Measurements from ENCODE around the gene U2AF1L4. TPM values are rescaled to one million over a fixed set of nuclear protein-coding genes. Genes with fewer than 3 reads are reported as not detected.

The U2AF1L4 gene, protein sequence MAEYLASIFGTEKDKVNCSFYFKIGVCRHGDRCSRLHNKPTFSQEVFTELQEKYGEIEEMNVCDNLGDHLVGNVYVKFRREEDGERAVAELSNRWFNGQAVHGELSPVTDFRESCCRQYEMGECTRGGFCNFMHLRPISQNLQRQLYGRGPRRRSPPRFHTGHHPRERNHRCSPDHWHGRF
- total RNA-seq: 100 to 1,000 TPM in 1 of 4 donors, 10 to 100 TPM in 3; 34.8 to 122 (median 44.9) TPM

DNA sequence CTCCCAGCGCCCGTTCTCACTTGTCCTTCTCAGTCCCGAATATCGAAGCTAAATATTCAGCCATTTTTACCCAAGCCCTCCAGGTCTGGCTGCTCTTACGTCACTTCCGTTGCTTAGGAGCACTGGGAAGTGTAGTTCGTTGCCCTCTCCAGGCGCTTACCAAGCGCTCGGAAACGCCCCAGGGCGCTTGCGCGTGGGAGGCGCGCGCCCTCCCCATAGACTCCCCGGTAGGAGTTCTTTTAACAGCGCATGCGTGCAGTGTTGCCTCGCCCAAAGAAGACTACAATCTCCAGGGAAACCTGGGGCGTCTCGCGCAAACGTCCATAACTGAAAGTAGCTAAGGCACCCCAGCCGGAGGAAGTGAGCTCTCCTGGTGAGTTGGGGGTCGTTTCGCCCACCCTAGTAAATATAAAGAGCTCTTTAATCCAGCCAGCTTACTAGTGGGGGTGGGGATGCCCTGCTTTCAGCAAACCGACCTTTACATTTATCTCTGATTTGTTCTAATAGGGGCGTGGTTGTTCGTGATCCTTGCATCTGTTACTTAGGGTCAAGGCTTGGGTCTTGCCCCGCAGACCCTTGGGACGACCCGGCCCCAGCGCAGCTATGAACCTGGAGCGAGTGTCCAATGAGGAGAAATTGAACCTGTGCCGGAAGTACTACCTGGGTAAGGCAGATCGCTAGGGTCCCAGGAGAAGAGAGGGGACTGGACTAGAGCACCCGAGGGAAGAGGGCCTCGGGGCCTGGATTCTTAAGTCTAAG is at the start of gene U2AF1L4, which contains the start of gene PSENEN:
Gene U2AF1L4 (minus strand): TSS at position 91 of the 759 bp plus-strand sequence. CDS start 27 bp downstream, at position 64.
Gene PSENEN (plus strand): TSS at position 324 of the 759 bp plus-strand sequence. CDS start 280 bp downstream, at position 604.
- 1 to 18% methylated on average over 2 to 36 of the region's 40 CpGs for WGBS, 2 donors (ENCODE audit: low coverage in 1 of 2)
- Histone ChIP-seq H3K4me1 (peaks cover 21 to 45% (median 36%) of the 10 kb centered on the region in 4 donors), H3K9me3 (no peaks in the 10 kb centered on the region), H3K27ac (peak within 1 kb of the TSS; percentile 97 to 100 (median 100)), H3K36me3 (no peaks in the 10 kb centered on the region), H3K27me3 (no peaks in the 10 kb centered on the region), H3K4me3 (peak within 1 kb of the TSS; percentile 68 to 98 (median 80))
- TF ChIP-seq EP300 (IDR thresholded peaks at IDR 0.05; ENCODE audit: low read depth) (no peak), POLR2A (IDR thresholded peaks at IDR 0.05) (peak; percentile 61), POLR2AphosphoS5 (IDR thresholded peaks at IDR 0.05) (peak; percentile 20 to 78 (median 74))
- TF ChIP-seq, protein P1, sequence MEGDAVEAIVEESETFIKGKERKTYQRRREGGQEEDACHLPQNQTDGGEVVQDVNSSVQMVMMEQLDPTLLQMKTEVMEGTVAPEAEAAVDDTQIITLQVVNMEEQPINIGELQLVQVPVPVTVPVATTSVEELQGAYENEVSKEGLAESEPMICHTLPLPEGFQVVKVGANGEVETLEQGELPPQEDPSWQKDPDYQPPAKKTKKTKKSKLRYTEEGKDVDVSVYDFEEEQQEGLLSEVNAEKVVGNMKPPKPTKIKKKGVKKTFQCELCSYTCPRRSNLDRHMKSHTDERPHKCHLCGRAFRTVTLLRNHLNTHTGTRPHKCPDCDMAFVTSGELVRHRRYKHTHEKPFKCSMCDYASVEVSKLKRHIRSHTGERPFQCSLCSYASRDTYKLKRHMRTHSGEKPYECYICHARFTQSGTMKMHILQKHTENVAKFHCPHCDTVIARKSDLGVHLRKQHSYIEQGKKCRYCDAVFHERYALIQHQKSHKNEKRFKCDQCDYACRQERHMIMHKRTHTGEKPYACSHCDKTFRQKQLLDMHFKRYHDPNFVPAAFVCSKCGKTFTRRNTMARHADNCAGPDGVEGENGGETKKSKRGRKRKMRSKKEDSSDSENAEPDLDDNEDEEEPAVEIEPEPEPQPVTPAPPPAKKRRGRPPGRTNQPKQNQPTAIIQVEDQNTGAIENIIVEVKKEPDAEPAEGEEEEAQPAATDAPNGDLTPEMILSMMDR (IDR thresholded peaks at IDR 0.05): peak in 1 of 5 experiments; percentile 13
- DNase-seq: peak; percentile 97
- intact Hi-C loops (cut with DNase I; ENCODE audit: low total_unique reads): loop anchor here (10.0 kb wide), 1 partner anchor 189 kb away; the partner anchor contains the start of gene LRFN3
- in situ Hi-C loops (cut with MboI; ENCODE audit: low pct_ligation_motif_present in 1 of 4, low pct_unique_long_range_greater_than_20kb in 1 of 4, low sequenced_read_pairs in 3 of 4): no loop called here

DNA sequence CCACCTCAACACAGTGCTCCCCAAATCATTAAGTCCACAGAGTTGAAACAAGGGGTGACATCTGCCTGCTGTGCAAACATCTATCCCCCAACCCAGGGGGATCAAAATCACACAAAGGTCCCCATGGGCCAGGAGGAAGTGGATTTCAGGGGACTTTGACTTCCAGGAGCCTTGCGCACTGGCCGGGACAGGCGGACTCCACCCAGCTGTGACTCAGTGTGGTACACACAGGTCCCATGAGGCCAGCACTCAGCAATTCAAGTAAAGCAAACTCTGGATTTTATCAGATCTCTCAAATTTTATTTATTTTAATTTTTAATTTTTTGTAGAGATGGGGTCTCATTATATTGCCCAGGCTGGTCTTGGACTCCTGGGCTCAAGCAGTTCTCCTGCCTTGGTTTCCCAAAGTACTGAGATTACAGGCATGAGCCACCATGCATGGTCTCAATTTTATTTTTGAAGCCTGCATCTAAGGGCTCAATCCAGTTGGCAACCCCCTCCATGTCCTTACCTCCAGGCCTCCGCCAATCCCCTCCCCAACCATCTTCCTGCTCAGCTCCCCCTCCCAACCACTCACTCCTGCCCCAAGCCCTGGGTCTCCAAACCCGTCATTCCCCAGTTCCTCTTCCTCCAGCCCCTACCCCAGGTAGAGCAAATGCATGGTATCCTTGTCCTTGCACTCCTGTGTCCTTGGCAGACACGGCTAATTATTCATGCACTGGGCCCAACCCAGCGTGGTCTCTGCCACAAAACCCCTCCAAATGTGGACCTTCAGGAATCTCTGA is 48.4 kb upstream of the U2AF1L4 start:
- no peak for DNase-seq
- Histone ChIP-seq H3K9me3 (no peaks in the 10 kb centered on the region), H3K4me1 (no peaks in the 10 kb centered on the region), H3K36me3 (no peaks in the 10 kb centered on the region), H3K27ac (no peak overlapping the region), H3K4me3 (no peak overlapping the region), H3K27me3 (peaks cover 28% of the 10 kb centered on the region)
- WGBS, 2 donors (ENCODE audit: low coverage in 1 of 2): 67 to 78% methylated on average over 4 to 7 of the region's 7 CpGs
- no peak for TF ChIP-seq POLR2AphosphoS5 (IDR thresholded peaks at IDR 0.05)
- TF ChIP-seq, protein P1 (IDR thresholded peaks at IDR 0.05): no peak
- TF ChIP-seq POLR2A (IDR thresholded peaks at IDR 0.05): no peak
- TF ChIP-seq EP300 (IDR thresholded peaks at IDR 0.05; ENCODE audit: low read depth): no peak
- intact Hi-C loops (cut with DNase I; ENCODE audit: low total_unique reads) (no loop called here), in situ Hi-C loops (cut with MboI; ENCODE audit: low pct_ligation_motif_present in 1 of 4, low pct_unique_long_range_greater_than_20kb in 1 of 4, low sequenced_read_pairs in 3 of 4) (no loop called here)

DNA sequence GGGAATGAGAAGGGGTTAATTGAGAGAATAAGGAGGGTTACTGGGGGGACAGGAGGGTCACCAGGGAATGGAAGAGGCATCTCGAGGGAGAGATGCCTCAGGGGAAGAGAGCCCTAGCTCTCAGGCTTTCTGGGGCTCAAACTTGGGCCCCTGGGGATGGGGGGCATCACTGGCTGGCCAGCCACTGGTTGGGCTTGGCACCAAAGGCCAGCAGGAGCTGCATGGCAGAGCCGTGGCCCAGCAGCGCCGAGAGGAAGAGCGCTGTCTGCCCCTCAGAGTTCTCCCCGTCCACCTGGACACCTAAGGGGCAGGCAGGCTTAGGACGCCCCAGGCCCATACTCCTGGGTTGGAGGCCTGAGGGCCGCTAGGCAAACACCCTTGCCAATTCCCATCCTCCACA is 47.7 kb upstream of the U2AF1L4 start:
- in situ Hi-C loops (cut with MboI; ENCODE audit: low pct_ligation_motif_present in 1 of 4, low pct_unique_long_range_greater_than_20kb in 1 of 4, low sequenced_read_pairs in 3 of 4): no loop called here
- intact Hi-C loops (cut with DNase I; ENCODE audit: low total_unique reads): no loop called here
- H3K4me1 ChIP-seq: no peaks in the 10 kb centered on the region
- TF ChIP-seq EP300 (IDR thresholded peaks at IDR 0.05; ENCODE audit: low read depth) (no peak), POLR2AphosphoS5 (IDR thresholded peaks at IDR 0.05) (no peak), POLR2A (IDR thresholded peaks at IDR 0.05) (no peak)
- TF ChIP-seq, protein P1 (IDR thresholded peaks at IDR 0.05): no peak
- no peak overlapping the region for H3K4me3 ChIP-seq
- no peaks in the 10 kb centered on the region for H3K9me3 ChIP-seq
- WGBS, 2 donors (ENCODE audit: low coverage in 1 of 2): 57 to 77% methylated on average over 1 to 8 of the region's 8 CpGs
- H3K36me3 ChIP-seq: no peaks in the 10 kb centered on the region
- no peak overlapping the region for H3K27ac ChIP-seq
- no peak for DNase-seq
- peaks cover 21% of the 10 kb centered on the region for H3K27me3 ChIP-seq

- H3K27me3 ChIP-seq: peaks cover 15% of the 10 kb centered on the region
- H3K4me1 ChIP-seq: no peaks in the 10 kb centered on the region
- no peak overlapping the region for H3K4me3 ChIP-seq
- no peak overlapping the region for H3K27ac ChIP-seq
- intact Hi-C loops (cut with DNase I; ENCODE audit: low total_unique reads) (no loop called here), in situ Hi-C loops (cut with MboI; ENCODE audit: low pct_ligation_motif_present in 1 of 4, low pct_unique_long_range_greater_than_20kb in 1 of 4, low sequenced_read_pairs in 3 of 4) (no loop called here)
- TF ChIP-seq EP300 (IDR thresholded peaks at IDR 0.05; ENCODE audit: low read depth) (no peak), POLR2A (IDR thresholded peaks at IDR 0.05) (no peak), POLR2AphosphoS5 (IDR thresholded peaks at IDR 0.05) (no peak)
- TF ChIP-seq, protein P1 (IDR thresholded peaks at IDR 0.05): no peak
- H3K9me3 ChIP-seq: no peaks in the 10 kb centered on the region
- WGBS, 2 donors (ENCODE audit: low coverage in 1 of 2): 90% methylated on average over 14 of the region's 15 CpGs; no CpG with 5 or more reads in 1 of the 2 donors
- DNase-seq: no peak
- H3K36me3 ChIP-seq: no peaks in the 10 kb centered on the region
These were observed 47.1 kb upstream of the U2AF1L4 start for GRCh38 chr19:35792312-35792711.

Data from transverse colon (tissue), 4 donors.